Ascending aorta (tissue), 2 donors: Measurements from ENCODE around the gene HSPB8. TPM values are rescaled to one million over a fixed set of nuclear protein-coding genes. Genes with fewer than 3 reads are reported as not detected.

Experiments
- DNase-seq, 2 donors: peaks; one replicate each; pipeline ENCODE4 v3.0.0-alpha.2; 2019; ENCODE audit warnings: low spot score in 2 of 2
- H3K27ac ChIP-seq, 2 donors: fragments of 200-600 bp; sonication (generic); one replicate each; pipeline ENCODE4 v1.5.1; 2016 to 2017; ENCODE audit warnings: mild to moderate bottlenecking in 1 of 2
- H3K27me3 ChIP-seq: fragments of 200-600 bp; sonication (generic); one replicate; pipeline ENCODE4 v1.5.1; 2017
- H3K36me3 ChIP-seq, 2 donors: fragments of 200-600 bp; sonication (generic); one replicate each; pipeline ENCODE4 v1.5.1; 2016
- H3K4me1 ChIP-seq, 2 donors: fragments of 200-600 bp; sonication (generic); one replicate each; pipeline ENCODE4 v1.5.1; 2016 to 2017; ENCODE audit warnings: mild to moderate bottlenecking in 1 of 2
- H3K4me3 ChIP-seq, 2 donors: fragments of 200-600 bp; sonication (generic); one replicate each; pipeline ENCODE4 v1.5.1; 2016 to 2017; ENCODE audit warnings: mild to moderate bottlenecking in 1 of 2
- H3K9me3 ChIP-seq, 2 donors: fragments of 200-600 bp; sonication (generic); one replicate each; pipeline ENCODE4 v1.5.1; 2016
- intact Hi-C: fragments of 100-400 bp; cut with DNase I; formaldehyde crosslinking; loops from one replicate; pipeline ENCODE4 v1.15.1; 2023
- total RNA-seq: library from RNA; depleted of rRNA; stranded (reverse); fragments of >200 nt; gene quantifications from one replicate; pipeline ENCODE4 v1.1.0, GENCODE V29; 2016
- TF ChIP-seq, protein P1 (sequence below), 3 experiments: fragments of 200-600 bp in 2 of 3; fragments of 450-650 bp in 1 of 3; sonication (generic) in 2 of 3; IDR thresholded peaks; one replicate each; pipeline ENCODE4 v1.5.1; 2016 to 2019; ENCODE audit warnings: antibody characterized with exemption in 3 of 3, mild to moderate bottlenecking in 1 of 3, moderate library complexity in 1 of 3

The HSPB8 gene
- total RNA-seq, 1 donor from 2014 or later = 129 TPM

DNA sequence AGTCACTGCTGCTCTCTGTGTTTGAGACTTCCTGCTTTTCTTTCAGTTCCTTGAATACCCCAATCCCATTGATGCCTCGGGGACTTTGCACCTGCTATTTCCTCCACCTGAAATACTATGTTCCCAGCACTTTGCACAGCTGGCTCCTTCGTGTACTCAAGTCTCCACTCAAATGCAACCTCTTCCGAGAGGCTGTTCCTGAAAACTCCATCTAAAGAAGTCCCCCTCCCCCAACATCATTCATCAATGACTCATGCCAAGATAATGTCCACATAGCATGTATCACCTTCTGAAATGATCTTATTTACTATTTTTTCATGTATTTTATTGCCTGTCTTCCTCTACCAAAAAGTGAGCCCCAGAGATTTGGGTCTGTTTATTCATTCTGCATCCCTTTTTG is 48.6 kb downstream of the HSPB8 start:
- no peaks in the 10 kb centered on the region for H3K36me3 ChIP-seq
- H3K4me3 ChIP-seq = no peak overlapping the region
- H3K9me3 ChIP-seq = no peaks in the 10 kb centered on the region
- TF ChIP-seq, protein P1, sequence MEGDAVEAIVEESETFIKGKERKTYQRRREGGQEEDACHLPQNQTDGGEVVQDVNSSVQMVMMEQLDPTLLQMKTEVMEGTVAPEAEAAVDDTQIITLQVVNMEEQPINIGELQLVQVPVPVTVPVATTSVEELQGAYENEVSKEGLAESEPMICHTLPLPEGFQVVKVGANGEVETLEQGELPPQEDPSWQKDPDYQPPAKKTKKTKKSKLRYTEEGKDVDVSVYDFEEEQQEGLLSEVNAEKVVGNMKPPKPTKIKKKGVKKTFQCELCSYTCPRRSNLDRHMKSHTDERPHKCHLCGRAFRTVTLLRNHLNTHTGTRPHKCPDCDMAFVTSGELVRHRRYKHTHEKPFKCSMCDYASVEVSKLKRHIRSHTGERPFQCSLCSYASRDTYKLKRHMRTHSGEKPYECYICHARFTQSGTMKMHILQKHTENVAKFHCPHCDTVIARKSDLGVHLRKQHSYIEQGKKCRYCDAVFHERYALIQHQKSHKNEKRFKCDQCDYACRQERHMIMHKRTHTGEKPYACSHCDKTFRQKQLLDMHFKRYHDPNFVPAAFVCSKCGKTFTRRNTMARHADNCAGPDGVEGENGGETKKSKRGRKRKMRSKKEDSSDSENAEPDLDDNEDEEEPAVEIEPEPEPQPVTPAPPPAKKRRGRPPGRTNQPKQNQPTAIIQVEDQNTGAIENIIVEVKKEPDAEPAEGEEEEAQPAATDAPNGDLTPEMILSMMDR (IDR thresholded peaks at IDR 0.05) = no peak
- intact Hi-C loops = no loop called here
- no peak overlapping the region for H3K27ac ChIP-seq
- no peak for DNase-seq
- H3K27me3 ChIP-seq = no peaks in the 10 kb centered on the region
- H3K4me1 ChIP-seq = no peaks in the 10 kb centered on the region

DNA sequence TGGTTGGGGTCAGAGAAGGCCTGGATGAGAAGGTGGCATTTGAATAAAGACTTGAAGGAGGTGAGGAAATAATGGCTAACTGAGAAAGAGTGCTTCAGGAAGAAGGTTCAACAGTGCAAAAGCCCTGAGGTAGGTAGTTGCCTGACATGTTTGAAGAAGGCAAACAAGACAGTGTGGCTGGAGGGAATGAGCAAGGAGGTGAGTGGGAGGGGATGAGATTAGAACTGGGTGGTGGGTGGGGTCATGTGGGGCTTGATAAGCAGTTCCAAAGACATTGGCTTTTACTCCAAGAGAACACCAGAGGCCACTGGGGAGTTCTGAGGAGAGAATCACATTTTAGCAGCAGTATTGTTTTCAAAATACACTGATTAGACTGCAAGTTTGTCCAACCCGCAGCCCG is 50.5 kb downstream of the HSPB8 start:
- TF ChIP-seq, protein P1 (IDR thresholded peaks at IDR 0.05) = no peak
- no peaks in the 10 kb centered on the region for H3K27me3 ChIP-seq
- H3K36me3 ChIP-seq = no peaks in the 10 kb centered on the region
- DNase-seq = no peak
- no peaks in the 10 kb centered on the region for H3K9me3 ChIP-seq
- intact Hi-C loops = no loop called here
- H3K27ac ChIP-seq = no peak overlapping the region
- H3K4me3 ChIP-seq = no peak overlapping the region
- no peaks in the 10 kb centered on the region for H3K4me1 ChIP-seq

DNA sequence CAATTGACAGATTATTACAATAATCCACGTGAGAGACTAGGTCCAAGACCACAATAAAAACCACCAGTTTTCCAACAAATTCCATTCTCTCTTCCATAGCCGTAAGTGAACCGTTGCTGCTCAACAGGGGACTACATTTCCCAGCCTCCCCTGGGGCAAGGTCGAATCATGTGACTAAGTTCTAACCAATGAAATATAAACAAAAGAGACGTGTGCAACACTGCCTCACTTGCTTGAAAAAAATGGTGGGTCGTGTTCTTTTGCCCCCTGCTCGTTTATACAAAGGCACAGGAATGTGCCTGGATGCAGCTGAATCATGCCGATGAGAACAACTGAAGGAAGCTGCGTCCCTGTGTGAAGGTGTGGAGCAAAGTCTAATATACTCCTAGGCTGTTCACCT is 51.1 kb downstream of the HSPB8 start:
- Histone ChIP-seq H3K27me3 (no peaks in the 10 kb centered on the region), H3K4me1 (no peaks in the 10 kb centered on the region), H3K9me3 (no peaks in the 10 kb centered on the region), H3K4me3 (peak overlapping the region in 1 of 2 donors; percentile 35), H3K27ac (no peak overlapping the region), H3K36me3 (no peaks in the 10 kb centered on the region)
- TF ChIP-seq, protein P1 (IDR thresholded peaks at IDR 0.05) = no peak
- DNase-seq = peak in 1 of 2 donors; percentile 67
- intact Hi-C loops = no loop called here

DNA sequence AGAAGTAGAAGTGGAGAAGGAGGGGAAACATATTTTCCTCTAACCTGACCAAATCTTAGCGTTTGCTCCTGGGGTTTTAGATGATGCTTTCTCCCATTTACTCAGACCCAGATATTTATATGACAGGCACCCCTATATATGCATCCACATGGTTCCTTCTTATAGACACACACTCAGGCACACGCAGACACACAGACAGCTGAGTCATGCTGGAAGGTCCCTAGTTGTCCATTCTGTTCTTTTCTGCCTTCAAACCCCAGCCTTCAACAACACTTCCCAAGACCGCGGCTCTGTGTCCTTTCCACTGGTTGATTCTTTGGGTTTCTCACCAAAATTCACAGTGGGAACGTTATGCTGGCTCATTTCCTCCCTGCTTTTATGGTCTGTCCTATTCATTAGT is 52.1 kb downstream of the HSPB8 start:
- H3K27me3 ChIP-seq = no peaks in the 10 kb centered on the region
- no peaks in the 10 kb centered on the region for H3K36me3 ChIP-seq
- H3K9me3 ChIP-seq = no peaks in the 10 kb centered on the region
- no peak overlapping the region for H3K27ac ChIP-seq
- no peaks in the 10 kb centered on the region for H3K4me1 ChIP-seq
- no peak for DNase-seq
- TF ChIP-seq, protein P1 (IDR thresholded peaks at IDR 0.05) = no peak
- no peak overlapping the region for H3K4me3 ChIP-seq
- intact Hi-C loops = no loop called here

DNA sequence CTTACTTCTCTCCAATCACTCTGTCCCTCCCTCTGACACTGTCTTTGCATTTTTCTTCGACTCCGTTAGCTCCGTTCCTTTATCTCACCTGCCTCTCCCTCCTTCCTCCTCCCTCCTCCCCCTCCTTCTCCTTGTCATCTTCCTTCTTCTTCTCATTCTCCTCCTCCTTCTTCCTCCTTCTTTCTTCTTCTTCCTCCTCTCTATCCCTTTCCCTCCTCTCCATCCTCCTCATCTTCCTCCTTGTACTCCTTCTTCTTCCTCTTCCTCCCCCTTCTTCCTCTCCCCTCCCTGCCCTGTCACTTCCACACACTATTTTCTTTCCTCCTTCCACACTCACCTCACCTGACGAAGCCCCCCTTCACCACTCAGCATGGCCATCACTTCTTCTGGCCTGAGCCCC is 53.0 kb downstream of the HSPB8 start:
- TF ChIP-seq, protein P1 (IDR thresholded peaks at IDR 0.05) = no peak
- intact Hi-C loops = no loop called here

DNA sequence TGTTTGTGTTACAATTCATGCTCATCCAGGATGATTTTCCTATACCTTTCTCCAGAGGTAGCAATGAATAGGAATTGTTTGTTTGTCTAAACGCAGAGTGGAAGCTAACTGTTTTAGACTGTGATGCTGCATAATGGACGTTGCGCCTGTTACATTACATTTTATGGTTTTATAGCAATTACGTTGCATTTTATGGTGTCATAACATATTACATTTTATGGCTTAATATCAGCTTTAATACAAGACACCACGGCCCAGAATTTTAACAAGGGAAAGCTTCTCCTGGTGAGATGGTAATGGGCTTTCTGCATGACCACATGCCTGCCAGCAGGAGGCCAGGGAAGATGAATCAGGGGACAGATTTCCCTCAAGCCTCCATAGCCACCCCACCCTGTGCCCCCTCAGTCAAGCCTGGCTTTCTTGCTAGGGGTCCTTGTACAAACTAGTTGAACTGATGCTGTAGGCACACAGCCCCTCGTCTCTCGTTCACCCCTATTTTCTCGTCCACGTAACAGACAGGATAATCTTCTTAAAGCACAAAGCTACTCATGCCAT is 56.5 kb downstream of the HSPB8 start:
- Histone ChIP-seq H3K4me3 (no peak overlapping the region), H3K9me3 (no peaks in the 10 kb centered on the region), H3K27me3 (no peaks in the 10 kb centered on the region), H3K36me3 (no peaks in the 10 kb centered on the region), H3K4me1 (peaks cover 4 to 6% of the 10 kb centered on the region in 2 donors), H3K27ac (no peak overlapping the region)
- TF ChIP-seq, protein P1 (IDR thresholded peaks at IDR 0.05) = no peak
- intact Hi-C loops = no loop called here
- DNase-seq = no peak

More for the DNA sequence above, 53.0 kb downstream of the HSPB8 start:
- Histone ChIP-seq H3K9me3 (no peaks in the 10 kb centered on the region), H3K4me1 (no peaks in the 10 kb centered on the region), H3K4me3 (no peak overlapping the region), H3K27ac (no peak overlapping the region), H3K27me3 (no peaks in the 10 kb centered on the region), H3K36me3 (no peaks in the 10 kb centered on the region)
- no peak for DNase-seq
